GM10847 (cell line): ENCODE measurements around the gene MOB3A.

ENCODE experiments used
- POLR2A ChIP-seq: IDR thresholded peaks from 2 replicates; pipeline ENCODE4 v1.6.1; 2011; ENCODE audit not compliant: insufficient read length; ENCODE audit errors: extremely low read depth

MOB3A gene

DNA sequence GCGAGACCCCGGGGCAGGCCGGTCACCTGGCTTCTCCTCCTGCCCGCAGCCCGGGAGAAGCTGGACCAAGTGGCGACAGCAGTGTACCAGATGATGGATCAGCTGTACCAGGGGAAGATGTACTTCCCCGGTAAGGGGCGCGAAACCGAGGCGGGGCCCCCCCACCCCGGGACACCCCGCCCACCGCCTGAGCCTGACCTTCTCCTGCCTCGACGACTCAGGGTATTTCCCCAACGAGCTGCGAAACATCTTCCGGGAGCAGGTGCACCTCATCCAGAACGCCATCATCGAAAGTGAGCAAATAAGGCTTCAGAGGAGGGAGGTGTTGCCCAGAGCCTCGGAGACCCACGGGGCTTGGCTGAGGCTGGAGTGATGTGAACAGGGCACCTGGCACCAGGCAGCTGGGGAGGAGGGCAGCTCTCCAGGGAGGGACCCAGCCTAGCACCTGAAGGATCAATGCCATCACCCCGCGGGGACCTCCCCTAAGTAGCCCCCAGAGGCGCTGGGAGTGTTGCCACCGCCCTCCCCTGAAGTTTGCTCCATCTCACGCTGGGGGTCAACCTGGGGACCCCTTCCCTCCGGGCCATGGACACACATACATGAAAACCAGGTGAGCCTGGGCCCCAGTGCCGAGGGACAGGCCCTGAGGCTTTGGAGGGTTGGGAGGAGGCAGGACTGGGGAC, 1.2 kb upstream of the MOB3A start:
- TF ChIP-seq POLR2A: no peak

DNA sequence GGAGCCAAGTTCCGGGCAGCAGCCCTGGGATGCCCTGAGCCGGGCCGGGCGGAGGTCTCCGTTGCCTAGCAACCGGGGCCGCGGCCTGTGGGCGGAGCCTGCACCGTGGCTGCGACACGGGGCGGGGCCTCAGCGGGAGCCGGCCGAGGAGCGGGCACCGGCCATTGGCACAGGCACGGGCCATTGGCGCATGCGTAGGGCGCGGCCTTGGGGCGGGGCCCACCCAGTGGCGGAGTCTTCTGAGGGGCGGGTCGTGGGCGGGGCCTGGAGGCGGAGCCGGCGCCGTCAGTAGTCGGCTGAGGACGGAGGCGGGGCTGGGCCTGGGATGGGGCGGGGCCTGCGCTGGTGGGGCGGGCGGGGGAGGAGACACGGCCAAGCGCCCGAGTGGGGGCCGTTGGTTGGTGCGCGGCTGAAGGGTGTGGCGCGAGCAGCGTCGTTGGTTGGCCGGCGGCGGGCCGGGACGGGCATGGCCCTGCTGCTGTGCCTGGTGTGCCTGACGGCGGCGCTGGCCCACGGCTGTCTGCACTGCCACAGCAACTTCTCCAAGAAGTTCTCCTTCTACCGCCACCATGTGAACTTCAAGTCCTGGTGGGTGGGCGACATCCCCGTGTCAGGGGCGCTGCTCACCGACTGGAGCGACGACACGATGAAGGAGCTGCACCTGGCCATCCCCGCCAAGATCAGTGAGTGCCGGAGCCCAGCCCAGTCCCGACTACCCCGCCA, 515 bp upstream of the MOB3A start, which contains the start of gene IZUMO4:
IZUMO4 (plus strand) TSS at position 436 of the 723 bp plus-strand sequence; CDS start at position 467, 31 bp downstream.
- TF ChIP-seq POLR2A: no peak

DNA sequence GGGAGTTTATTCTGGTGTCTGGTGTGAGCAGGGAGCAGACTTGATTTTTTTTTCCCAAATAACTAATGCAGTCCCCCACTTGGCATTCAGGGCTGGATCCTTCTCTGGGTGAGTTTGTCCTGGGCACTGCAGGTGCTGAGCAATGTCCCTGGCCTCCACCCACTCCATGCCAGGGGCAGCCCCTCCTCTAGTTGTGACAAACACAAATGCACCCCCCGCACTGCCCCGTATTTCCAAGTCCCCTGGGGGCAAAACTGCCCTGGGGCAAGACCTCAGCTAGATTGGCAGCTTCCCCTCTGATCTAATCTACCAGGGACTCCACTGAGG, 6.4 kb downstream of the MOB3A start:
- no peak for TF ChIP-seq POLR2A

DNA sequence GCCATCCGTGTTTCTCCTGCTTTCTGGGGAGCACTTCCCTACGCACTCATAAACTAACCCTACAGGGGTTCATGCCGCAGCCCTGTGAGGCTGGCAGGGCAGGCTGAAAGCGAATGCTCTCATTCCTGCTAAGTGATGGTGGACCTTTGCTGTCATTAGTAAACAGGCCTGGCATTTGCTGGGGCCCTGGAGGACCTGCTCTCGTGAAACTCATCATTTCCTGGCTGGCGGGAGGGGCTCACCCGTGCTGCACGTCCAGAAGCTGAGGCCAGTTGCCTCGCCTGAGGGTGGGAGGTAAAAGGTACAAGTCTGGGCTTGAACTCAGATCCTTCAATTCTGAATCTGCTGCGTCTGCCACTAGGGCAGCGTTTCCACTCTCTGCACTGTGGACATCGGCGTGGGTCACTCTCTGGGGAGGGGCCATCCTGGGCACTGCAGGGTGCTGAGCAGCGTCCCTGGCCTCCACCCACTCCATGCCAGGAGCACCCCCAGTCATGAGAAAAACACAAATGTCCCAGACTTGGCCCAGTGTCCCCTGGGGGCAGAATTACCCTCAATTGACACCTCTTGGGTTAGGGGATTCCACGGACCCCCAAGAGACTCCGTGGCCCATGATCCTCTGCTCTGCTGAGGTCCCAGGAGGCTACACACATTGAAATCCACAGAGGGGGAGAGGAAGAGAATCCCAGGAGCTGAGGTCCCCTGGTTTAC, 7.0 kb downstream of the MOB3A start:
- TF ChIP-seq POLR2A: no peak

DNA sequence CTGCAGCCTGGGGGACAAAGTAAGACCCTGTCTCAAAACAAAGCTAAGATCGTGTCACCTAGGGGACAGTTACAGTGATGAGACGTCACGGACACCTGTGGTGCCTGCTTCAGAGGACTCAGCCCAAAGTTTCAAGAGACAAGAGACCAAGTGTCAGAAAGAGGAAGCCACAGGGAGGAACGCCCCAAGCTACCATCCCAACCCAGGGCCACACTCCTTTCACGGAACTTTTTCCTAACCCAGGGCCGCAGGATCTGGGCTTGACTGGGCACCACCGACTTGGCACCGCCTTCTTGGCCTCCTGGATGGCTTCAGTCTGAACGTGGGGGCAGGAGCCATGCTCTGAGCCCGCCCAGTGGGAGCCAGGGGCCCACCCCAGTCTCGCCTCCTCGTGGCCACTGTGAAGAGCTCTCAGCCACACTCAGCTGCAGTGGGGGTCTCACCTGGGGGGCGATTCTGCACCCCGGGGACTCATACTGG, 8.5 kb downstream of the MOB3A start:
- peak; percentile 33 for TF ChIP-seq POLR2A

DNA sequence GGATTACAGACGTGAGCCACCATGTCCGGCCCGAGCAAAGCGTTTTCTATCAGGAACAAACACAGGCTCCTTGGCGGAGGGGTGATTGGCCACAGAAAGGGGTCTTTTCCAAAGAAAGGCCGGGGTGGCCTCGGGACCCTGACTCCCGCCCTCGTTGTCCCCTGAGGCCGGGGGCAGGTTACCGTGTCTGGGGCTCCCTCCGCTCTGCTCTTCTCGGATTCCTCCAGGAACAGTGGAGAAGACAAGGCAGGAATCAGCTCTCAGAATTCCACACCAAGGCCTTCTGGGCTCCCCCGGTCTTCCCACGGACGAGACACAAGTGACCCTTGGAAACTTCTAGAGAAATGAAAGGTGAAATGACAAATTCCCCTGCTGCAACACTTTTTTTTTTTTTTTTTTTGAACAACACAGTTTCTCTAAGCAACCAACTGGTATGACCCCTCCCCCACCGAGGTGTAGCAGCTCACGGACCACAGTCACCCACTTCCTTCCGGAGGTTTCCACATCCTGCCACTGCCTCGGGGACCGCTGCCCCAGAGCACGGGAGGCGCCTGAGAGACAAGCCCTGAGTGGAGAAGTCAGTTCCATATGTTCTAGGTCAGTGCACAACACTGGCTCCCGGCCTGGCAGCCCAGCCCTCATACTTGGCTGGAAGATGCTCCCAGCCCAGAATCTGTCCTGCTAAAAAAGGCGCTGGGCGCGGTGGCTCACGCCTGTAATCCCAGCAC, 11.0 kb downstream of the MOB3A start:
- TF ChIP-seq POLR2A: peak; percentile 87

DNA sequence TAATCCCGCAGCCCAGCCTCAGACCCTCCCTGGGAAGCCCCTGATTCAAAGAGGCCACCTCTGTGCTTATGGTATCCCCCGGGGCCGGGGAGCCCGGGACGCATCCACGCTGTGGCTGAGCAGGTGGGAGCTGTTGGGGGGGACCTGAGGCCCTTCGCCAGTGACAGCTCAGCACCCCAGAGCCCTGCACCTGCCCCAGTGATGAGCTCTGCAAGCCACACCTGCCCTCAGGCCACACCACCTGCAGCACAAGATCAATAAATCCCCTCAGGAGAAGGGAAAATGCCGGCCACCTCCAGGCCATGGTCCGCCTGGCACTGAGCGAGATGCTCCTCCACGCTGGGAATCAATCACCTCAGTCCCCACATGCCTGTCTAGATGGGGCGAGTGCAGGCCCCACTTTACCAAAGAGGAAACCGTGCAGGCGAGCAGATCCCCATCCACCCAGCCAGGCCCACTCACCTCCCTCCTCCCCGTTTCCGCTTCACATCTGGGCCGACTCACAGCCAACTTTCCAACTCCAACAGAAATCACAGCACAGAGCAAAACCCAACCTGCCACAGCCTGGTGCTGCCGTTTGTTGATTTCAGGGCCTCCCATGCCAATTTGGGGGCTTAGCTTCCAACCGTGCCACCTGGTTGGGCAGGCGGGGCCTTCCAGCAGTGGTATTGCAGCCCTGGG, 12.8 kb downstream of the MOB3A start:
- TF ChIP-seq POLR2A: peak; percentile 36

DNA sequence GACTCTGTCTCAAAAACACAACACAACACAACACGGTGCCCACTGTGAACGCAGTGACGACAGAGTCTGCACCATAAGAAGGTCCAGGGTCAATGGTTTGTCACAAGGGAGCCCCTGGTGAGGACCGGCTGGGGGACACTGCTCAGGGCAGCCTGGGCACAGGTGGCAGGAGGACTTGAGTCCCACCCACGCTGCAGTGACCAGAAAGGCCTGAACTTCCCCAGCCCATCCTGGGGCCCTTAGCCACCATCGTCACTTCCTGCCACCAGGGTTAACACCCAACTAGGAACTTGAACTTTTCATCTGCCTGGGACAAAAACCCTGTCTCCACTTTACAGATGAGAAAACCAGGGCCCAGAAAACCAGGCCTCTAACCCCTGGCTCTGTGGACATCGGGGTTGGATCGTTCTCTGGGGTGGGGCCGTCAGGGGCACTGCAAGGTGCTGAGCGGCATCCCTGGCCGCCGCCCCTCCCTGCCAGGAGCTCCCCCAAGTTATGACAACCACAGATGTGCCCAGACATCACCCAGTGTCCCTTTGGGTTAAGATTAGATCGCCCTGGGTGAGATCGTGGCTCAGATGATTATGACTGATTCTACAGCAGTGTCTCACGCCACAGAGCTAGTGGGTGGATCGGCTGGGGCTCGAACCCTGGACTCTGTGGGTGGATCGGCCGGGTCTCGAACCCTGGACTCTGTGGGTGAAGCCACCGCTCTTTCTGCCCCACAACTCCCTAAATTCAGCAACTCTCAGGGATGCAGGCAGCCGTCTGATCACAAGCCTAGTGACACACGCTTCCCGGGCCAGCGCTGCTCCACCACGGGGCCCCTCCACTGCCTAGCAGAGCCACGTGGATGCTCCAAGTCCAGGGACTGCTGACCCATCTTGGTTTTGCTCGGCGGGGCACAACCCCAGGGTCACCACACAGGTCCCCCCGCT, 14.0 kb downstream of the MOB3A start:
- no peak for TF ChIP-seq POLR2A

DNA sequence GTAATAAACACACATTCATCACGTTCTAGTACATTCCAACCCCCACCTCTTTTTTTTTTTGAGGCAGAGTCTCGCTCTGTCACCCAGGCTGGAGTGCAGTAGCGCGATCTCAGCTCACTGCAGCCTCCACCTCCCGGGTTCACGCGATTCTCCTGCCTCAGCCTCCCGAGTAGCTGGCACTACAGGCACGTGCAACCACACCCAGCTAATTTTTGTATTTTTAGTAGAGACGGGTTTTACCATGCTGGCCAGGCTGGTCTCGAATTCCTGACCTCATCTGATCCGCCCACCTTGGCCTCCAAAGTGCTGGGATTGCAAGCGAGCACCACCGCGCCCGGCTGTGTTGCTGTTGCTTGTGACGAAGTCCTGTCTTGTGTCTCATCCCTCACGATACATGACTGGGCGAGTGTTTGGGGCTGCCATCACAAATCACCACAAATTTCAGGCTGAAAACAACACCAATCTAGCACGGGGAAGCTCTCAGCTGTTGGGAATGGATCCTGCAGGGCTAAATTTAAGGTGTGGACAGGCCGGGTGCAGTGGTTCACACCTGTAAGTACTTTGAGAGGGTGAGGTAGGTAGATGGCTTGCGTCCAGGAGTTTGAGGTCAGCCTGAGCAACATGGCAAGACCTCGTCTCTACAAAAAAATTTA, 15.7 kb downstream of the MOB3A start:
- no peak for TF ChIP-seq POLR2A

DNA sequence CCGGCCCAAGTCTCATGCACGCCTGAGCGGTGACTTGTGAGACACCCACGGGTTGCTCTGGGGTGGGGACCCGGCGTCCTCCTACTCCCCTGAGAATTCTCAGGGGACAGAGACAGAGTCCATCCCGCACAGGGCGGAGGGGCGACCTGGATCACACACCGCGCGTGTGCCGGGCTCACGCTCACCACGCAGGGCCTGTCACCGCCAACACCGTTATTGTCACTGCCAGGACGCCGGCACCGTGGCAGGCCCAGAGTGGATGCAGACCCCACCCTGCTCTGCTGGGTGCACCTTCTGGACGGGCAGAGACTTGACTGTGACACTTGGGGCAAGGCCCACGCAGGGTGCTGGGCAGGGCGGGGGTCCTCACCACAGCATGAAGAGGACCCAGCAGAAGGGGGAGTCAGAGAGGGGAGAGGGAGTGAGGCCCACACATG, 16.2 kb downstream of the MOB3A start:
- no peak for TF ChIP-seq POLR2A

DNA sequence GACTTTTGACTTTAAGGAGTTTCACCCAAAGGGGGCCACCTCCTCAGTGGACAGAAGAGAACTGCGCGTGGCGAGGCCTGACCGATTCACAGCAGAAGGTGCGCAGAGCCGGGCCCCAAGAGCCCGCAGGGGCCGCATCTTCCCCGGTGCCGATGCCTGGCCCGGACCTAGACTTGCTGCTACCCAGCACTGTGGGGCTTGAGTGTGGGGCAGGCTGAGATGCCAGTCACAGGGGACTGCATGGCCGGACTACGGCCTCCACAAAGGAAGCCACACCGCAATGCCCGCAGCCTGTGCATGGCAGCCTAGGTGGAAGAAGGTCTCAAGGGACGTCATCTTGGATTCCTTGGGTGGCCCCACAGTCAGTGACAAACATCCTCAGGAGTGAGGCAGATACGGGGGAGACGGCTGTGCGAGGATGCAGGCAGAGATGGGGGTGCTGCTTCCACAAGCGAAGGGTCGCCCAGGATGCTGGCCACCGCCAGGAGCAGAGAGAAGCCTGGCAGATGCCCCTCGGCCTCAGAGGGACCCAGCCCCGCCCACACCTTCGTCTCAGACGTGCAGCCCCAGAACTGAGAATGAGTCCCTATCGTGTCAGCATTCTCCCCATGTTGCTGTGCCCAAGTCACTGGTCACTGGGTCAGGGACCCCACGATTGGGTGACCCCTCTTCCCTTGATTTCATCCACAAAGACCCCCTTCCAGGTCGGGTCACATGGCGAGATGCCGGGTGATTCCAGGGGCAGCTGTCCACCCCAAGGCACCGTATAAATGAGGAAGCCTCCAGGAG, 16.9 kb downstream of the MOB3A start:
- no peak for TF ChIP-seq POLR2A

DNA sequence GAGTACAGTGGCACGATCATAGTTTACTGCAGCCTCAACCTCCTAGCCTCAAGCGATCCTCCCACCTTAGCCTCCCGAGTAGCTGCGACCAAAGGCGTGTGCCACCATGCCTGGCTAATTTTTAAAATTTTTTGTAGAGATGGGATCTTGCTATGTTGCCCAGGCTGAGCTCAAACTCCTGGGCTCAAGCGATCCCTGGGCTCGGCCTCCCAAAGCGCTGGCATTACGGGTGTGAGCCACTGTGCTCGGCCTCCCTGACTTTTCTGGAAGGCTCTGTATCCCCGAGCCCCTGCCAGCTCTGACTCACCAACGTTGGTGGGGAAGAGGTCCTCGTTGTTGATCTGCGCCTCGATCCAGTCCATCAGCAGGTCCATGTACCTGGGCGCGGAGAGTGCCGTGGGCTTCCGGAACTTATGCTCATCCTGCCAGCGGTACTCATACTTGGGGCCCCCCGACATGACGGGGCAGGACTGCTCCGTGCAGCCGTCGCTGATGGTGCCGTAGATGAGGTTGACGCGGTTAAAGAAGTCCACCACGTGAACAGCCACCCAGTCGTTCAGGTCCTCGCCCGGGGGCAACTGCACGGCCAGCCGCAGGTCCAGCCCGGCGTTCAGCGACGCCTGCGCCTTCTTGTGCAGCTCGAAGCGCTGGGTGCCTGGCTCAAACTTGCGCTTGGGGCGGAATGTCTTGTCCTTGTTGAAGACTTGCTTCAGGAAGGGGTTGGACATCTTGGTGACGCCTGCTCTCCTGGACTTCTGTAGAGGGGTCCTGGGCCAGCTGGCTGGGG, 18.1 kb downstream of the MOB3A start:
- no peak for TF ChIP-seq POLR2A

DNA sequence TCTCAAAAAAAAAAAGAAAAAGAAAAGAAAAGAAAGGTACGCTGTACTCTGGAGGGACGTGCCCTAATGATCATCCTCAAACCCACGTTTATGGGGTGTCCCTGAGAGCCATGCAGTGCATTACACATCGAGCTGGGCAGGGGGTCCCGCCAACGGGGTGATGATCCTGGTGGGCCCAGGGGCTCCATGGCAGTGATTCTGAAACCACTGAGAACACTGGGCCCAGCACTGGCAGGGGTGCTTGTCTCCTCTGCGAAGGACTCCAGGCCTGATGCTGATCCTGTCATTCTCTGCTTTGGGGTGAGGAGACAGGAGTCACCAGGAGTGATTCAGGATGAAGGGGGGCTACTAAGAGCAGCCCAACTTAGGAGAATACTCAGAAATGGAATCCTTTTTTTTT, 18.7 kb downstream of the MOB3A start:
- no peak for TF ChIP-seq POLR2A
